Neural cell (in vitro differentiated cells): ENCODE data around the gene BRAF. TPM values are rescaled to one million over a fixed set of nuclear protein-coding genes. Genes with fewer than 3 reads are reported as not detected.

ENCODE experiments used
- H2AFZ ChIP-seq: fragments of 200-600, 300-800 bp; sonication (generic), shearing (Covaris generic); 2 replicates; pipeline ENCODE4 v1.6.0; 2014; ENCODE audit warnings: low read depth, mild to moderate bottlenecking, antibody characterized with exemption, low read length, moderate library complexity
- H3F3A ChIP-seq: fragments of 200-600 bp; shearing (Covaris generic); 2 replicates; pipeline ENCODE4 v1.6.1; 2016; ENCODE audit warnings: mild to moderate bottlenecking, moderate library complexity, mixed read lengths, antibody characterized with exemption, low read length; ENCODE audit not compliant: insufficient read depth, poor library complexity, severe bottlenecking
- H3K27ac ChIP-seq: fragments of 200-600, 300-800 bp; sonication (generic), shearing (Covaris generic); 2 replicates; pipeline ENCODE4 v1.5.1; 2014; ENCODE audit warnings: mild to moderate bottlenecking, low read length, moderate library complexity
- H3K27me3 ChIP-seq: fragments of 300-800, 200-600 bp; sonication (generic), shearing (Covaris generic); 2 replicates; pipeline ENCODE4 v1.6.0; 2014; ENCODE audit warnings: mild to moderate bottlenecking, low read depth, low read length, moderate library complexity; ENCODE audit not compliant: insufficient read depth
- H3K36me3 ChIP-seq: fragments of 300-800, 200-600 bp; sonication (generic), shearing (Covaris generic); 2 replicates; pipeline ENCODE4 v1.5.1; 2014; ENCODE audit warnings: mild to moderate bottlenecking, antibody characterized with exemption, low read length, moderate library complexity; ENCODE audit not compliant: insufficient read depth
- H3K4me2 ChIP-seq: fragments of 300-800, 200-600 bp; sonication (generic), shearing (Covaris generic); 2 replicates; pipeline ENCODE4 v1.6.0; 2014; ENCODE audit warnings: mild to moderate bottlenecking, low read length
- H3K4me3 ChIP-seq: fragments of 300-800, 200-600 bp; sonication (generic), shearing (Covaris generic); 2 replicates; pipeline ENCODE4 v1.5.1; 2014; ENCODE audit warnings: mild to moderate bottlenecking, low read length, moderate library complexity
- H3K79me2 ChIP-seq: fragments of 200-600 bp; shearing (Covaris generic); replicated peaks from 2 replicates; pipeline ENCODE4 v1.6.0; 2014; ENCODE audit warnings: mild to moderate bottlenecking, low read length, moderate library complexity; ENCODE audit not compliant: insufficient read depth
- H3K9ac ChIP-seq: fragments of 300-800, 200-600 bp; sonication (generic), shearing (Covaris generic); 2 replicates; pipeline ENCODE4 v1.6.1; 2016; ENCODE audit warnings: mild to moderate bottlenecking, low read length, mixed read lengths
- H3K9me2 ChIP-seq: fragments of 200-600 bp; shearing (Covaris generic); 2 replicates; pipeline ENCODE4 v1.6.1; 2016; ENCODE audit warnings: mild to moderate bottlenecking, low read length, mixed read lengths; ENCODE audit not compliant: insufficient read depth
- H3K9me3 ChIP-seq: fragments of 200-600, 300-800 bp; sonication (generic), shearing (Covaris generic); 2 replicates; pipeline ENCODE4 v1.6.1; 2016; ENCODE audit warnings: mild to moderate bottlenecking, mixed run types, low read length, moderate library complexity, mixed read lengths
- H4K20me1 ChIP-seq: fragments of 200-600 bp; shearing (Covaris generic); 2 replicates; pipeline ENCODE4 v1.6.1; 2016; ENCODE audit warnings: mild to moderate bottlenecking, mixed run types; ENCODE audit not compliant: insufficient read depth
- EP300 ChIP-seq: fragments of 450-650 bp; conservative IDR thresholded peaks from 2 replicates; pipeline ENCODE4 v1.6.1; 2014; ENCODE audit warnings: antibody characterized with exemption, mild to moderate bottlenecking, moderate library complexity; ENCODE audit not compliant: poor library complexity, severe bottlenecking
- EZH2 ChIP-seq: fragments of 200-600, 300-800 bp; shearing (Covaris generic), sonication (generic); IDR thresholded peaks from 2 replicates; pipeline ENCODE4 v1.6.1; 2014; ENCODE audit warnings: antibody characterized with exemption, low read length, borderline replicate concordance, mild to moderate bottlenecking; ENCODE audit not compliant: insufficient read depth, poor library complexity, severe bottlenecking
- MXI1 ChIP-seq: fragments of 450-650 bp; conservative IDR thresholded peaks from 2 replicates; pipeline ENCODE4 v1.6.1; 2014; ENCODE audit warnings: antibody characterized with exemption, mild to moderate bottlenecking; ENCODE audit not compliant: poor library complexity, severe bottlenecking
- POLR2AphosphoS5 ChIP-seq: IDR thresholded peaks from 2 replicates; pipeline ENCODE4 v1.6.1; 2012
- RAD21 ChIP-seq: fragments of 450-650 bp; conservative IDR thresholded peaks from 2 replicates; pipeline ENCODE4 v1.6.1; 2014; ENCODE audit warnings: antibody characterized with exemption, mild to moderate bottlenecking, moderate library complexity
- TAF1 ChIP-seq: IDR thresholded peaks from 2 replicates; pipeline ENCODE4 v1.6.1; 2012; ENCODE audit warnings: low read depth
- polyA plus RNA-seq: library from polyadenylated mRNA; depleted of rRNA; stranded (reverse); fragments of >200 nt; gene quantifications from 2 replicates; pipeline ENCODE4 v1.2.3, GENCODE V29; 2014
- TF ChIP-seq, protein P1 (sequence below): fragments of 450-650 bp; IDR thresholded peaks from 2 replicates; pipeline ENCODE4 v1.5.1; 2014; ENCODE audit warnings: antibody characterized with exemption, mild to moderate bottlenecking, moderate library complexity; ENCODE audit not compliant: poor library complexity, severe bottlenecking
- TF ChIP-seq, protein P2 (sequence below): IDR thresholded peaks from 2 replicates; pipeline ENCODE4 v1.6.1; 2012; ENCODE audit warnings: borderline replicate concordance

Gene BRAF
- polyA plus RNA-seq, 1 donor from 2014 or later = 31.7 TPM

DNA sequence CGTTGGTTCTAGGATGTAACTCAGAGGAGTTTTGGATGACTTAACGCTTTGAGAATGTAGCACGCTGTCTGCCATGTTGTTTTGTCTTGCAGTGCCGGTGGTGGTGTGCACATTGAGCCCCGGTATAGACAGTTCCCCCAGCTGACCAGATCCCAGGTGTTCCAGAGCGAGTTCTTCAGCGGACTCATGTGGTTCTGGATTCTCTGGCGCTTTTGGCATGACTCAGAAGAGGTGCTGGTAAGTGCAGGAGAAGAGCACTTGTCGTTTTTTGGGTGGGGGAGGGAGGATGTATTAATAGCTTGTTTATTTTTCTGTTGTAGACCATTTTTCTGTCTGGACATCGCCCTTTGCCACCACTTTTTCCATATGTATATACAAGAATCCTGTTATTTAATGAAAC is 222.0 kb downstream of the BRAF start:
- Histone ChIP-seq H3K4me3 (no peak overlapping the region), H3K27ac (no peak overlapping the region), H3K79me2 (peaks cover 22% of the 10 kb centered on the region), H3K9me2 (no peaks in the 10 kb centered on the region), H3F3A (no peaks in the 10 kb centered on the region), H3K9ac (no peak overlapping the region), H2AFZ (no peak overlapping the region), H4K20me1 (no peaks in the 10 kb centered on the region), H3K36me3 (no peaks in the 10 kb centered on the region), H3K27me3 (no peaks in the 10 kb centered on the region), H3K4me2 (no peak overlapping the region), H3K9me3 (no peaks in the 10 kb centered on the region)
- TF ChIP-seq, protein P1, sequence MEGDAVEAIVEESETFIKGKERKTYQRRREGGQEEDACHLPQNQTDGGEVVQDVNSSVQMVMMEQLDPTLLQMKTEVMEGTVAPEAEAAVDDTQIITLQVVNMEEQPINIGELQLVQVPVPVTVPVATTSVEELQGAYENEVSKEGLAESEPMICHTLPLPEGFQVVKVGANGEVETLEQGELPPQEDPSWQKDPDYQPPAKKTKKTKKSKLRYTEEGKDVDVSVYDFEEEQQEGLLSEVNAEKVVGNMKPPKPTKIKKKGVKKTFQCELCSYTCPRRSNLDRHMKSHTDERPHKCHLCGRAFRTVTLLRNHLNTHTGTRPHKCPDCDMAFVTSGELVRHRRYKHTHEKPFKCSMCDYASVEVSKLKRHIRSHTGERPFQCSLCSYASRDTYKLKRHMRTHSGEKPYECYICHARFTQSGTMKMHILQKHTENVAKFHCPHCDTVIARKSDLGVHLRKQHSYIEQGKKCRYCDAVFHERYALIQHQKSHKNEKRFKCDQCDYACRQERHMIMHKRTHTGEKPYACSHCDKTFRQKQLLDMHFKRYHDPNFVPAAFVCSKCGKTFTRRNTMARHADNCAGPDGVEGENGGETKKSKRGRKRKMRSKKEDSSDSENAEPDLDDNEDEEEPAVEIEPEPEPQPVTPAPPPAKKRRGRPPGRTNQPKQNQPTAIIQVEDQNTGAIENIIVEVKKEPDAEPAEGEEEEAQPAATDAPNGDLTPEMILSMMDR = no peak
- TF ChIP-seq MXI1 (no peak), POLR2AphosphoS5 (no peak), TAF1 (no peak), EP300 (no peak), RAD21 (no peak)
- TF ChIP-seq, protein P2, sequence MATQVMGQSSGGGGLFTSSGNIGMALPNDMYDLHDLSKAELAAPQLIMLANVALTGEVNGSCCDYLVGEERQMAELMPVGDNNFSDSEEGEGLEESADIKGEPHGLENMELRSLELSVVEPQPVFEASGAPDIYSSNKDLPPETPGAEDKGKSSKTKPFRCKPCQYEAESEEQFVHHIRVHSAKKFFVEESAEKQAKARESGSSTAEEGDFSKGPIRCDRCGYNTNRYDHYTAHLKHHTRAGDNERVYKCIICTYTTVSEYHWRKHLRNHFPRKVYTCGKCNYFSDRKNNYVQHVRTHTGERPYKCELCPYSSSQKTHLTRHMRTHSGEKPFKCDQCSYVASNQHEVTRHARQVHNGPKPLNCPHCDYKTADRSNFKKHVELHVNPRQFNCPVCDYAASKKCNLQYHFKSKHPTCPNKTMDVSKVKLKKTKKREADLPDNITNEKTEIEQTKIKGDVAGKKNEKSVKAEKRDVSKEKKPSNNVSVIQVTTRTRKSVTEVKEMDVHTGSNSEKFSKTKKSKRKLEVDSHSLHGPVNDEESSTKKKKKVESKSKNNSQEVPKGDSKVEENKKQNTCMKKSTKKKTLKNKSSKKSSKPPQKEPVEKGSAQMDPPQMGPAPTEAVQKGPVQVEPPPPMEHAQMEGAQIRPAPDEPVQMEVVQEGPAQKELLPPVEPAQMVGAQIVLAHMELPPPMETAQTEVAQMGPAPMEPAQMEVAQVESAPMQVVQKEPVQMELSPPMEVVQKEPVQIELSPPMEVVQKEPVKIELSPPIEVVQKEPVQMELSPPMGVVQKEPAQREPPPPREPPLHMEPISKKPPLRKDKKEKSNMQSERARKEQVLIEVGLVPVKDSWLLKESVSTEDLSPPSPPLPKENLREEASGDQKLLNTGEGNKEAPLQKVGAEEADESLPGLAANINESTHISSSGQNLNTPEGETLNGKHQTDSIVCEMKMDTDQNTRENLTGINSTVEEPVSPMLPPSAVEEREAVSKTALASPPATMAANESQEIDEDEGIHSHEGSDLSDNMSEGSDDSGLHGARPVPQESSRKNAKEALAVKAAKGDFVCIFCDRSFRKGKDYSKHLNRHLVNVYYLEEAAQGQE = no peak

DNA sequence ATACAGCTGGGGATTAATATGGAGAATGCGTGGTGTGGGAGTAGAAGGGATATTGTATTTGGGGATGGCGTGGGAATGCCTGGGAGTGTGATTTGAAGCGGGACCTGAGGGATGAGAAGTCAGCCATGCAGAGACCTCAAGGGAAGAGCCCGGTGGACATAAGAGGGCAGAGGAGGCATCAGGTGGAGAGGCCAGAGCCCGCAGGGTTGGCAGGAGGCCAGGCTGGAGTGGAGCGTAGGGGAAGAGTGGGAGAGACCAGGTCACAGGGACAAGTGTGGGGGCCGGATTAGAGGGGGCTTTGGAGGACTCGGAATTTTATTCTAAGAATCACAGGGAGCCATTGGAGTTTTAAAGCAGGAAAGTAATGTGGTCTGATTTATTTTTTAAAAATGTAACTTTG is 226.3 kb downstream of the BRAF start:
- TF ChIP-seq, protein P2 = no peak
- TF ChIP-seq EZH2 (no peak), POLR2AphosphoS5 (no peak)
- Histone ChIP-seq H3K4me2 (no peak overlapping the region), H3K27ac (no peak overlapping the region)

More for the DNA sequence above, 226.3 kb downstream of the BRAF start:
- Histone ChIP-seq H3K36me3 (no peaks in the 10 kb centered on the region), H3K9me3 (no peaks in the 10 kb centered on the region), H4K20me1 (no peaks in the 10 kb centered on the region), H3K4me3 (peak overlapping the region; percentile 89), H3F3A (no peaks in the 10 kb centered on the region), H2AFZ (no peak overlapping the region), H3K9me2 (no peaks in the 10 kb centered on the region), H3K79me2 (peaks cover 22% of the 10 kb centered on the region), H3K27me3 (no peaks in the 10 kb centered on the region), H3K9ac (no peak overlapping the region)
